KMS-11 (cell line): Measurements from ENCODE around the gene LNX2.

Experiments used
- H2AFZ ChIP-seq: fragments of 200-600 bp; sonication (generic); 2 replicates; pipeline ENCODE4 v1.6.1; 2016; ENCODE audit warnings: antibody characterized with exemption, mixed run types, low read depth
- H3K27ac ChIP-seq: fragments of 200-600 bp; sonication (generic); 2 replicates; pipeline ENCODE4 v1.6.1; 2016; ENCODE audit warnings: mild to moderate bottlenecking, mixed run types
- H3K27me3 ChIP-seq: fragments of 200-600 bp; sonication (generic); 2 replicates; pipeline ENCODE4 v1.6.1; 2017; ENCODE audit warnings: mild to moderate bottlenecking, low read depth, mixed run types, moderate library complexity; ENCODE audit not compliant: insufficient read depth
- H3K36me3 ChIP-seq: fragments of 200-600 bp; sonication (generic); 2 replicates; pipeline ENCODE4 v1.6.1; 2017; ENCODE audit warnings: mild to moderate bottlenecking, mixed run types; ENCODE audit not compliant: insufficient read depth
- H3K4me1 ChIP-seq: fragments of 200-600 bp; sonication (generic); 2 replicates; pipeline ENCODE4 v1.6.1; 2016; ENCODE audit warnings: mild to moderate bottlenecking, low read depth, mixed run types; ENCODE audit not compliant: poor library complexity, severe bottlenecking
- H3K4me2 ChIP-seq: fragments of 200-600 bp; sonication (generic); 2 replicates; pipeline ENCODE4 v1.7.0; 2016; ENCODE audit warnings: mild to moderate bottlenecking, mixed run types
- H3K4me3 ChIP-seq: fragments of 200-600 bp; sonication (generic); IDR thresholded peaks from 2 replicates; pipeline ENCODE4 v1.6.1; 2017; ENCODE audit warnings: low read depth, low read length, mixed read lengths; ENCODE audit not compliant: insufficient read depth
- H3K79me2 ChIP-seq: fragments of 200-600 bp; sonication (generic); 2 replicates; pipeline ENCODE4 v1.6.1; 2016; ENCODE audit warnings: low read depth, mixed run types; ENCODE audit not compliant: insufficient read depth
- H3K9ac ChIP-seq: fragments of 200-600 bp; sonication (generic); 2 replicates; pipeline ENCODE4 v1.6.1; 2016; ENCODE audit warnings: mild to moderate bottlenecking, mixed run types
- H4K20me1 ChIP-seq: fragments of 200-600 bp; sonication (generic); 2 replicates; pipeline ENCODE4 v1.6.1; 2016; ENCODE audit warnings: mild to moderate bottlenecking, mixed run types; ENCODE audit not compliant: insufficient read depth
- CTCF ChIP-seq: fragments of 200-600 bp; sonication (generic); conservative IDR thresholded peaks from 2 replicates; pipeline ENCODE4 v1.6.1; 2017; ENCODE audit warnings: low read depth, mild to moderate bottlenecking, antibody characterized with exemption, low read length, moderate library complexity, mixed read lengths

The LNX2 gene

GRCh38 chr13:27654816-27655215 is 34.5 kb upstream of the LNX2 start:
- no peak overlapping the region for H2AFZ ChIP-seq
- H3K4me3 ChIP-seq: no peak overlapping the region
- no peak for TF ChIP-seq CTCF
- no peak overlapping the region for H3K4me2 ChIP-seq
- H3K36me3 ChIP-seq: 0 out of 2 replicates have a peak, but pooled peaks cover 6% of the 10 kb centered on the region
- H3K27ac ChIP-seq: no peak overlapping the region
- H3K9ac ChIP-seq: no peak overlapping the region
- no peaks in the 10 kb centered on the region for H3K79me2 ChIP-seq
- H3K27me3 ChIP-seq: no peaks in the 10 kb centered on the region
- H3K4me1 ChIP-seq: no peaks in the 10 kb centered on the region
- no peaks in the 10 kb centered on the region for H4K20me1 ChIP-seq

- Histone ChIP-seq H3K79me2 (no peaks in the 10 kb centered on the region), H3K36me3 (0 out of 2 replicates have a peak, but pooled peaks cover 6% of the 10 kb centered on the region), H3K27ac (no peak overlapping the region), H3K9ac (no peak overlapping the region), H3K4me2 (no peak overlapping the region), H3K4me1 (no peaks in the 10 kb centered on the region), H3K27me3 (no peaks in the 10 kb centered on the region), H2AFZ (no peak overlapping the region), H3K4me3 (no peak overlapping the region), H4K20me1 (no peaks in the 10 kb centered on the region)
- no peak for TF ChIP-seq CTCF
Measured at GRCh38 chr13:27654059-27654458, 33.7 kb upstream of the LNX2 start.

- H3K4me3 ChIP-seq: no peak overlapping the region
- no peak overlapping the region for H3K9ac ChIP-seq
- H3K4me1 ChIP-seq: no peaks in the 10 kb centered on the region
- H3K79me2 ChIP-seq: no peaks in the 10 kb centered on the region
- no peak for TF ChIP-seq CTCF
- no peaks in the 10 kb centered on the region for H3K27me3 ChIP-seq
- H3K27ac ChIP-seq: no peak overlapping the region
- 0 out of 2 replicates have a peak, but pooled peaks cover 6% of the 10 kb centered on the region for H3K36me3 ChIP-seq
- H3K4me2 ChIP-seq: no peak overlapping the region
- no peaks in the 10 kb centered on the region for H4K20me1 ChIP-seq
- no peak overlapping the region for H2AFZ ChIP-seq
Measured at GRCh38 chr13:27650312-27650711, 30.0 kb upstream of the LNX2 start.

GRCh38 chr13:27644302-27644701 is 24.0 kb upstream of the LNX2 start:
- Histone ChIP-seq H3K79me2 (peaks cover 6% of the 10 kb centered on the region; the same call in 1 of the 2 replicates), H3K36me3 (no peaks in the 10 kb centered on the region), H3K27ac (no peak overlapping the region), H3K4me2 (no peak overlapping the region), H4K20me1 (no peaks in the 10 kb centered on the region), H3K4me1 (peaks cover 1% of the 10 kb centered on the region), H2AFZ (no peak overlapping the region), H3K4me3 (no peak overlapping the region), H3K27me3 (no peaks in the 10 kb centered on the region), H3K9ac (no peak overlapping the region)
- no peak for TF ChIP-seq CTCF
